Endothelial cell (in vitro differentiated cells): Measurements from ENCODE around the gene RBM8A. TPM values are rescaled to one million over a fixed set of nuclear protein-coding genes. Genes with fewer than 3 reads are reported as not detected.
A peak's percentile ranks its signal among the peaks of the same experiment; 100 is the strongest.

ENCODE experiments used
- DNase-seq: peaks from one replicate; pipeline ENCODE4 v3.0.0; 2021; ENCODE audit warnings: low spot score
- H3K27ac Mint-ChIP-seq: one replicate; pipeline ENCODE4 v1.8.0; 2021; ENCODE audit warnings: mixed read lengths, inconsistent platforms; ENCODE audit not compliant: unreplicated experiment
- H3K27me3 Mint-ChIP-seq: one replicate; pipeline ENCODE4 v1.8.0; 2021; ENCODE audit warnings: mild to moderate bottlenecking, moderate library complexity, mixed read lengths, inconsistent platforms; ENCODE audit not compliant: unreplicated experiment
- H3K36me3 Mint-ChIP-seq: one replicate; pipeline ENCODE4 v1.8.0; 2021; ENCODE audit warnings: mild to moderate bottlenecking, low read depth, mixed read lengths, inconsistent platforms; ENCODE audit not compliant: unreplicated experiment
- H3K4me1 Mint-ChIP-seq: one replicate; pipeline ENCODE4 v1.8.0; 2021; ENCODE audit warnings: mild to moderate bottlenecking, mixed read lengths, inconsistent platforms; ENCODE audit not compliant: unreplicated experiment
- H3K4me3 Mint-ChIP-seq: one replicate; pipeline ENCODE4 v1.8.0; 2021; ENCODE audit warnings: mild to moderate bottlenecking, mixed read lengths, inconsistent platforms; ENCODE audit not compliant: unreplicated experiment
- H3K9me3 Mint-ChIP-seq: one replicate; pipeline ENCODE4 v1.8.0; 2021; ENCODE audit warnings: mixed read lengths, inconsistent platforms; ENCODE audit not compliant: unreplicated experiment
- CTCF ChIP-seq: fragments of 200-600 bp; sonication (generic); IDR thresholded peaks from one replicate; pipeline ENCODE4 v1.5.0; 2021; ENCODE audit warnings: antibody characterized with exemption; ENCODE audit not compliant: unreplicated experiment
- total RNA-seq: library from RNA; stranded (reverse); fragmentation: NEBNext Ultra II Directional; extraction: Animal tissue kit (Norgen Biotek cat#: 25700); gene quantifications from one replicate; pipeline ENCODE4 v1.2.1, GENCODE V29; 2021; ENCODE audit not compliant: unreplicated experiment

The RBM8A gene
- total RNA-seq, 1 donor from 2014 or later = 213 TPM

- peaks cover 9% of the 10 kb centered on the region for H3K4me1 Mint-ChIP-seq
- peak; percentile 28 for DNase-seq
- no peak for TF ChIP-seq CTCF
- H3K27me3 Mint-ChIP-seq = peaks cover 14% of the 10 kb centered on the region
- no peaks in the 10 kb centered on the region for H3K9me3 Mint-ChIP-seq
- H3K4me3 Mint-ChIP-seq = peak overlapping the region; percentile 67
- no peak overlapping the region for H3K27ac Mint-ChIP-seq
- no peaks in the 10 kb centered on the region for H3K36me3 Mint-ChIP-seq
These were observed 55.0 kb downstream of the RBM8A start for GRCh38 chr1:145871994-145872924.

Other genes starting within 250 kb of the RBM8A start
- 0.41 TPM for gene PDZK1, start 220.1 kb downstream of the RBM8A start, total RNA-seq
- not detected for gene CD160, start 208.0 kb downstream of the RBM8A start, total RNA-seq
- gene RNF115, start 103.4 kb downstream of the RBM8A start, total RNA-seq = 13.1 TPM
- 28.4 TPM for gene POLR3C, start 103.3 kb downstream of the RBM8A start, total RNA-seq
- 3.8 TPM for gene NUDT17, start 81.9 kb downstream of the RBM8A start, total RNA-seq
- gene PIAS3, start 68.4 kb downstream of the RBM8A start, total RNA-seq = 38.8 TPM
- gene ANKRD35, start 41.6 kb downstream of the RBM8A start, total RNA-seq = not detected
- 6.1 TPM for gene ITGA10, start 17.4 kb downstream of the RBM8A start, total RNA-seq
- gene PEX11B, start 8.8 kb downstream of the RBM8A start, total RNA-seq = 34.0 TPM
- 83.3 TPM for gene LIX1L, start 30.5 kb upstream of the RBM8A start, total RNA-seq
- 0.56 TPM for gene ANKRD34A, start 37.1 kb upstream of the RBM8A start, total RNA-seq
- gene POLR3GL, start 37.2 kb upstream of the RBM8A start, total RNA-seq = 12.4 TPM
- gene TXNIP, start 69.1 kb upstream of the RBM8A start, total RNA-seq = 107 TPM
- gene HJV, start 94.3 kb upstream of the RBM8A start, total RNA-seq = not detected
- 0.26 TPM for gene NBPF10, start 217.3 kb upstream of the RBM8A start, total RNA-seq